Skeletal muscle satellite cell (primary cell): ENCODE results near the gene AQR.
"Not testable (repeated sequence)": the region's sequence is repeated elsewhere in the genome, so short reads cannot be mapped to it uniquely, and the experiment has no call there.

Experiments
- H3K27me3 ChIP-seq: 2 replicates; pipeline ENCODE4 v1.7.0; 2013; ENCODE audit warnings: low read length; ENCODE audit not compliant: control insufficient read depth, insufficient read depth
- H3K36me3 ChIP-seq: 2 replicates; pipeline ENCODE4 v1.7.0; 2013; ENCODE audit warnings: mild to moderate bottlenecking, control low read depth, low read length; ENCODE audit not compliant: insufficient read depth
- H3K4me1 ChIP-seq: 2 replicates; pipeline ENCODE4 v1.7.0; 2013; ENCODE audit warnings: low read length; ENCODE audit not compliant: control insufficient read depth, insufficient read depth
- H3K4me2 ChIP-seq: 2 replicates; pipeline ENCODE4 v1.7.0; 2013; ENCODE audit warnings: mild to moderate bottlenecking, low read length
- H3K4me3 ChIP-seq: 2 replicates; pipeline ENCODE4 v1.7.0; 2013; ENCODE audit warnings: low read length
- H3K9ac ChIP-seq: 2 replicates; pipeline ENCODE4 v1.7.0; 2013; ENCODE audit warnings: mild to moderate bottlenecking, low read depth, low read length, moderate library complexity
- H3K9me3 ChIP-seq: replicated peaks from 2 replicates; pipeline ENCODE4 v1.7.0; 2013; ENCODE audit warnings: mild to moderate bottlenecking, control low read depth, low read length

AQR gene

GRCh38 chr15:34812369-34812768 lies 157.2 kb downstream of the AQR start:
- peaks cover 63% of the 10 kb centered on the region for H3K4me1 ChIP-seq
- H3K27me3 ChIP-seq, result no peaks in the 10 kb centered on the region
- no peak overlapping the region for H3K4me3 ChIP-seq
- H3K9ac ChIP-seq, result peak overlapping the region; percentile 69
- no peaks in the 10 kb centered on the region for H3K36me3 ChIP-seq
- no peaks in the 10 kb centered on the region for H3K9me3 ChIP-seq
- peak overlapping the region; percentile 28 for H3K4me2 ChIP-seq

GRCh38 chr15:34810443-34811129 lies 159.0 kb downstream of the AQR start:
- Histone ChIP-seq H3K4me2 (peak overlapping the region; percentile 43), H3K4me1 (peaks cover 57% of the 10 kb centered on the region), H3K9me3 (no peaks in the 10 kb centered on the region), H3K9ac (peak overlapping the region; percentile 69), H3K4me3 (peak overlapping the region; percentile 0), H3K36me3 (no peaks in the 10 kb centered on the region), H3K27me3 (no peaks in the 10 kb centered on the region)

DNA sequence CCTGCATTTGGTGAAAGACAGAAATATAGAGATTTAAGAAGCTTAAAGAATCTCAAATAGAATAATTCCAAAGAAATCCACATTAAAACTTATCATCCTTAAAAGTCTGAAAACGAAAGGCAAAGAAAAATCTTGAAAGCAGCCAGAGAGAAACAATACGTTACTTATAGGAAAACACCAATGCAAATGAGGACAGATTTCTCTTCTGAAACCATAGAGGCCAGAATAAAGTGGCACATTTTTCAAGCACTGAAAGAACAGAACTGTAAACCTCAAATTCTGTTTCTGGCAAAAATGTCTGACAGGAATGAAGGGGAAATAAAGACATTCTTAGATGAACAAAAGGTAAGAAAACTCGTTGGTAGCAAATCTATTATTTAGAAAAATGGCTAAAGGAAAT lies 160.4 kb downstream of the AQR start:
- H3K9me3 ChIP-seq, result no peaks in the 10 kb centered on the region
- H3K36me3 ChIP-seq, result no peaks in the 10 kb centered on the region
- H3K9ac ChIP-seq, result no peak overlapping the region
- H3K4me1 ChIP-seq, result peaks cover 58% of the 10 kb centered on the region
- H3K4me2 ChIP-seq, result no peak overlapping the region
- H3K4me3 ChIP-seq, result no peak overlapping the region
- no peaks in the 10 kb centered on the region for H3K27me3 ChIP-seq

- Histone ChIP-seq H3K9me3 (no peaks in the 10 kb centered on the region), H3K27me3 (no peaks in the 10 kb centered on the region), H3K36me3 (no peaks in the 10 kb centered on the region), H3K4me1 (peaks cover 60% of the 10 kb centered on the region), H3K4me2 (no peak overlapping the region), H3K9ac (no peak overlapping the region), H3K4me3 (no peak overlapping the region)
Measured at GRCh38 chr15:34808016-34808415, 161.5 kb downstream of the AQR start.

DNA sequence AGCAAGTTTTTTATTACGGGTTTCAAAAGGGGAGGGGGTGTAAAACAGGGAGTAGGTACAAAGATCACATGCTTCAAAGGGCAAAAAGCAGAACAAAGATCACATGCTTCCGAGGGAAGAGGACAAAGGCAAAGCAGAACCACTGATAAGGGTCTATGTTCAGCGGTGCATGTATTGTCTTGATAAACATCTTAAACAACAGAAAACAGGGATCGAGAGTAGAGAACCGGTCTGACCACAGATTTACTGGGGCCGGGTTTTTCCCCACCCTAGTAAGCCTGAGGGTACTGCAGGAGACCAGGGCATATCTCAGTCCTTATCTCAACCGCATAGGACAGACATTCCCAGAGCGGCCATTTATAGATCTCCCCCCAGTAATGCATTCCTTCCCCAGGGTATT lies 162.3 kb downstream of the AQR start:
- H3K36me3 ChIP-seq, H3K4me3 ChIP-seq, H3K9ac ChIP-seq, H3K27me3 ChIP-seq, H3K9me3 ChIP-seq, H3K4me2 ChIP-seq: not testable (repeated sequence)
- peaks cover 55% of the 10 kb centered on the region for H3K4me1 ChIP-seq

GRCh38 chr15:34804776-34805175 lies 164.8 kb downstream of the AQR start:
- Histone ChIP-seq H3K36me3 (no peaks in the 10 kb centered on the region), H3K27me3 (no peaks in the 10 kb centered on the region), H3K4me1 (peaks cover 43% of the 10 kb centered on the region), H3K9me3 (no peaks in the 10 kb centered on the region), H3K4me3 (no peak overlapping the region), H3K9ac (no peak overlapping the region), H3K4me2 (no peak overlapping the region)

DNA sequence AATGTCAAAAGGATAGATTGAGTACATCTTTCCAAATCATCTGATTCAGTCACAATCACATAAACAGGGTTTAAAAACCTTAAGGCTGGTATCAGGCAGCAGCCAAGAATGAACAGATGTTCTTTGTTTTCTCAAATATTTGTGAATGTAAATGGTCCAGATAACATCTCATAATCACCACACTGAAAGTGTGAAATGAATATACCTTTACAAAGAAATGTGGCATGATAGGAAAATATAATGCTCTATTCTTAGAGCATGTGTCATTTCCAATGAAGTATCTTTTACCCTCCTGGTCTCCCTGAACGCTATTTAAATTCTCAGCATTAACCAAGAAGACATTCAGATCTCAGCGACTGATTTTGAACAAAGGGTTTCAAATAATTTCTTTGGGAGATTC lies 165.4 kb downstream of the AQR start:
- Histone ChIP-seq H3K4me3 (no peak overlapping the region), H3K36me3 (no peaks in the 10 kb centered on the region), H3K9ac (no peak overlapping the region), H3K9me3 (no peaks in the 10 kb centered on the region), H3K27me3 (no peaks in the 10 kb centered on the region), H3K4me2 (no peak overlapping the region), H3K4me1 (peaks cover 43% of the 10 kb centered on the region)

DNA sequence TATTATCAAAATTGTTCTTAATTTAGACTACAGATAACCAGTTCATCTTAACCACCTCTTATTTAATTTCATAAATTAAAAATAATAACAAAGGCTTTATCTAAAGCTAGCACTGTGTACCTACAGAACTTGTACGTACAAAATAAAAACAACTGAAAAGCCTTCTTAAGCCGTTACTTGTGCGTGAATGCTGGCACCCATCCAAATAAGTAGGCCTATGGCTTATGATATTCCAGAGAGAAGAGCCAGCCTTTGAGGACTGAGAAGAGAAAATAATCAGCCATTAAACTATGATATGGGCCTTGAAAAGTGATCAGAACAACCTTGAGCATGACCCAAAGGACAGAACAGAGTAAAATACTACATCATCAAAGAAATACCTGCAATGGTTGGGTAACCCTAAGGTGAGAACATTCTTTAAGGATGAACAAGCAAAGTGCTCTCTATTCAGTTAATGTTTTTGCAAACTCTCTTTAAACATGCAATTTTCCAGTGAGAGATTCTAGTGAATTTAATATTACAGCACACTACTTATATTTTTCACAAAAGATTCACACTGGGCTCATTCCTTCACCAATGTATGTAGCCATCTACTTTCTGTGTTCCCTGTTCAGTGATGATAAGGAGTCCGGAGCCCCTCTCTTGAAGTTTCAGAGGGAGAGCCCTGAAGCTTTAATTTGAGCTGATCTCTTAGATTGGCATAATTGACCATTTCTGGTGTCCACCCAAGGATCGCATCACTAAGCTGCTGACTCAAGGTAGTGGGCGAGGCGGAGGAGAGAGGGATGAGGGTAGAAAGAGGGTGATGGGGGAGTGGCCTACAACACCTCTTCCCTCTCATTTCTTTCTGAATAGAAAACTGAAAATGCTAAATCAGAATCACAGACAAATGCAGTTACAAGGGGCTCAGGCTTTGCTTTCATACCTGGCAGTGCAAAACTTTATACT lies 166.5 kb downstream of the AQR start:
- H3K4me3 ChIP-seq, result no peak overlapping the region
- H3K36me3 ChIP-seq, result no peaks in the 10 kb centered on the region
- H3K9me3 ChIP-seq, result no peaks in the 10 kb centered on the region
- H3K4me1 ChIP-seq, result peaks cover 45% of the 10 kb centered on the region
- no peak overlapping the region for H3K4me2 ChIP-seq
- H3K27me3 ChIP-seq, result no peaks in the 10 kb centered on the region
- H3K9ac ChIP-seq, result no peak overlapping the region

- no peaks in the 10 kb centered on the region for H3K36me3 ChIP-seq
- no peak overlapping the region for H3K4me3 ChIP-seq
- H3K27me3 ChIP-seq, result no peaks in the 10 kb centered on the region
- H3K4me2 ChIP-seq, result no peak overlapping the region
- peaks cover 41% of the 10 kb centered on the region for H3K4me1 ChIP-seq
- no peak overlapping the region for H3K9ac ChIP-seq
- no peaks in the 10 kb centered on the region for H3K9me3 ChIP-seq
Measured at GRCh38 chr15:34802371-34802770, 167.2 kb downstream of the AQR start.
